Loucy (cell line): ENCODE results near the gene RNF4.

Experiments
- CTCF ChIP-seq: fragments of 200-600 bp; sonication (generic); conservative IDR thresholded peaks from 2 replicates; pipeline ENCODE4 v1.5.1; 2014; ENCODE audit warnings: mild to moderate bottlenecking, antibody characterized with exemption, low read length
- EZH2phosphoT487 ChIP-seq: fragments of 200-600 bp; IDR thresholded peaks from 2 replicates; pipeline ENCODE4 v1.6.1; 2018; ENCODE audit warnings: antibody characterized with exemption, mild to moderate bottlenecking, moderate library complexity, borderline replicate concordance

- TF ChIP-seq CTCF (no peak), EZH2phosphoT487 (no peak)
Observed at GRCh38 chr4:2485956-2486355, 17.1 kb downstream of the RNF4 start.
